Measurements from ENCODE around the gene OTOP3. TPM values are rescaled to one million over a fixed set of nuclear protein-coding genes. Genes with fewer than 3 reads are reported as not detected.

Gene OTOP3, protein sequence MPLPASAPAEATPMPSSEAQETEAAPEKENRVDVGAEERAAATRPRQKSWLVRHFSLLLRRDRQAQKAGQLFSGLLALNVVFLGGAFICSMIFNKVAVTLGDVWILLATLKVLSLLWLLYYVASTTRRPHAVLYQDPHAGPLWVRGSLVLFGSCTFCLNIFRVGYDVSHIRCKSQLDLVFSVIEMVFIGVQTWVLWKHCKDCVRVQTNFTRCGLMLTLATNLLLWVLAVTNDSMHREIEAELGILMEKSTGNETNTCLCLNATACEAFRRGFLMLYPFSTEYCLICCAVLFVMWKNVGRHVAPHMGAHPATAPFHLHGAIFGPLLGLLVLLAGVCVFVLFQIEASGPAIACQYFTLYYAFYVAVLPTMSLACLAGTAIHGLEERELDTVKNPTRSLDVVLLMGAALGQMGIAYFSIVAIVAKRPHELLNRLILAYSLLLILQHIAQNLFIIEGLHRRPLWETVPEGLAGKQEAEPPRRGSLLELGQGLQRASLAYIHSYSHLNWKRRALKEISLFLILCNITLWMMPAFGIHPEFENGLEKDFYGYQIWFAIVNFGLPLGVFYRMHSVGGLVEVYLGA
- total RNA-seq (2021) (not detected in 3 replicates), Bru-seq, nascent RNA (not detected)
- long read RNA-seq, experiment 1: 0 reads
- long read RNA-seq, experiment 2: 0 reads
- long read RNA-seq, experiment 3: 0 reads

DNA sequence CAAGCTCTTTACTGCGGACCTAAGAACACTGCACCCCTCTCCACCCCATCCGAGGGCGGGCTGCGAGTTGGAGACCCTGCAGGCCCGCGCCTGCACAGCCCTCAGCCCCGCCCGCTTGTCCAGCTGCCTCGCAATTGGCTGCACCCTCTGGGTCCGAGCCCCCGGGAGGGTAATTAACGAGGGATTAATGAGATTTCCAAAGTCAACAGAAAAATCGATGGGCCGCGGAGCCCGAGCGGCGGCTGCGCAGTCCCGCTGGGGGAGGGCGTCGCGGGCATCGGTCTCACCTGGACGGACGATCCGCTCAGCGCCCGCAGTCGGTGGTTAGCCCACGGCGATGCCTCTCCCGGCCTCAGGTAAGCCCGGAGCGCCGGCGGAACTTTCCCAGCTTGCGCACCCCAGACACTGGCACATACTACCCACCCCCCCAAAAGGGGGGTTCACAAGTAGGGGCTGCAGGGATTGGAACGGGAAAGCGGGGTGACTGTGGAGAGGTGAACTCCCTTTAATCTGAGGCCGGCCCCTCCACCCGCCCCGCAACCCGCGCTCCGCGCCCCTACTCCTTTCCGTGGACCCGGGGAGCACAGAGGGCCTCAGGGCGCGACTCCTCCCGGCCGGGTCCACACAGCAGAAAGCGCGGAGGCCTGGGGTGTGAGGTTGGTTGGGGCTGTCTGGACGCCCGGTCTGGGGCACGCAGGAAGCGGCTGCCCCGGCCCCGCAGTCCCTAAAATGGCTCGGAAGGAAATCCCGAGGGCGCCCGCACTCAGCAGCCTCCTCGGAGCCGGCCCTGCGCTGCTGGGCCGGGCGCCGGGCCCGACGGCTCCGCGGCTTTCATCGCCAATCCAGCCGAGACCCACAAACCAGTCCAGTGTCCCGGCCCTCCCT, at the start of gene OTOP3:
OTOP3 (plus strand) TSS at position 314 of the 885 bp plus-strand sequence; CDS start at position 338, 24 bp downstream.
- TF ChIP-seq JAZF1 (CRISPR knock-in tag; IDR thresholded peaks at IDR 0.05): no peak
- TF ChIP-seq, protein P1, sequence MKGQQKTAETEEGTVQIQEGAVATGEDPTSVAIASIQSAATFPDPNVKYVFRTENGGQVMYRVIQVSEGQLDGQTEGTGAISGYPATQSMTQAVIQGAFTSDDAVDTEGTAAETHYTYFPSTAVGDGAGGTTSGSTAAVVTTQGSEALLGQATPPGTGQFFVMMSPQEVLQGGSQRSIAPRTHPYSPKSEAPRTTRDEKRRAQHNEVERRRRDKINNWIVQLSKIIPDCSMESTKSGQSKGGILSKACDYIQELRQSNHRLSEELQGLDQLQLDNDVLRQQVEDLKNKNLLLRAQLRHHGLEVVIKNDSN (CRISPR knock-in tag; IDR thresholded peaks at IDR 0.05): no peak
- no peak for TF ChIP-seq CREM (CRISPR knock-in tag; IDR thresholded peaks at IDR 0.05)
- TF ChIP-seq ZNF317 (CRISPR knock-in tag; IDR thresholded peaks at IDR 0.05; ENCODE audit: borderline replicate concordance, low read depth): no peak
- TF ChIP-seq, protein P2, sequence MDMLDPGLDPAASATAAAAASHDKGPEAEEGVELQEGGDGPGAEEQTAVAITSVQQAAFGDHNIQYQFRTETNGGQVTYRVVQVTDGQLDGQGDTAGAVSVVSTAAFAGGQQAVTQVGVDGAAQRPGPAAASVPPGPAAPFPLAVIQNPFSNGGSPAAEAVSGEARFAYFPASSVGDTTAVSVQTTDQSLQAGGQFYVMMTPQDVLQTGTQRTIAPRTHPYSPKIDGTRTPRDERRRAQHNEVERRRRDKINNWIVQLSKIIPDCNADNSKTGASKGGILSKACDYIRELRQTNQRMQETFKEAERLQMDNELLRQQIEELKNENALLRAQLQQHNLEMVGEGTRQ (CRISPR knock-in tag; IDR thresholded peaks at IDR 0.05): no peak
- TF ChIP-seq, protein P3, sequence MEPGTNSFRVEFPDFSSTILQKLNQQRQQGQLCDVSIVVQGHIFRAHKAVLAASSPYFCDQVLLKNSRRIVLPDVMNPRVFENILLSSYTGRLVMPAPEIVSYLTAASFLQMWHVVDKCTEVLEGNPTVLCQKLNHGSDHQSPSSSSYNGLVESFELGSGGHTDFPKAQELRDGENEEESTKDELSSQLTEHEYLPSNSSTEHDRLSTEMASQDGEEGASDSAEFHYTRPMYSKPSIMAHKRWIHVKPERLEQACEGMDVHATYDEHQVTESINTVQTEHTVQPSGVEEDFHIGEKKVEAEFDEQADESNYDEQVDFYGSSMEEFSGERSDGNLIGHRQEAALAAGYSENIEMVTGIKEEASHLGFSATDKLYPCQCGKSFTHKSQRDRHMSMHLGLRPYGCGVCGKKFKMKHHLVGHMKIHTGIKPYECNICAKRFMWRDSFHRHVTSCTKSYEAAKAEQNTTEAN (CRISPR knock-in tag; IDR thresholded peaks at IDR 0.05): no peak
- no peak for TF ChIP-seq ZNF121 (CRISPR knock-in tag; IDR thresholded peaks at IDR 0.05)
- TF ChIP-seq TEAD4 (CRISPR knock-in tag; IDR thresholded peaks at IDR 0.05): no peak
- TF ChIP-seq, protein P4, sequence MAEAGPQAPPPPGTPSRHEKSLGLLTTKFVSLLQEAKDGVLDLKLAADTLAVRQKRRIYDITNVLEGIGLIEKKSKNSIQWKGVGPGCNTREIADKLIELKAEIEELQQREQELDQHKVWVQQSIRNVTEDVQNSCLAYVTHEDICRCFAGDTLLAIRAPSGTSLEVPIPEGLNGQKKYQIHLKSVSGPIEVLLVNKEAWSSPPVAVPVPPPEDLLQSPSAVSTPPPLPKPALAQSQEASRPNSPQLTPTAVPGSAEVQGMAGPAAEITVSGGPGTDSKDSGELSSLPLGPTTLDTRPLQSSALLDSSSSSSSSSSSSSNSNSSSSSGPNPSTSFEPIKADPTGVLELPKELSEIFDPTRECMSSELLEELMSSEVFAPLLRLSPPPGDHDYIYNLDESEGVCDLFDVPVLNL (CRISPR knock-in tag; IDR thresholded peaks at IDR 0.05; ENCODE audit: borderline replicate concordance, low read depth): no peak
- no peak for TF ChIP-seq NFATC4 (CRISPR knock-in tag; IDR thresholded peaks at IDR 0.05)
- TF ChIP-seq MXD4 (CRISPR knock-in tag; IDR thresholded peaks at IDR 0.05; ENCODE audit: borderline replicate concordance): no peak
- no peak for TF ChIP-seq ESRRA (CRISPR knock-in tag; IDR thresholded peaks at IDR 0.05; ENCODE audit: borderline replicate concordance)
- no peak for TF ChIP-seq GABPB1 (CRISPR knock-in tag; IDR thresholded peaks at IDR 0.05)
- TF ChIP-seq CBFB (CRISPR knock-in tag; IDR thresholded peaks at IDR 0.05; ENCODE audit: low read depth): no peak
- no peak for TF ChIP-seq SMAD4 (CRISPR knock-in tag; IDR thresholded peaks at IDR 0.05)
- TF ChIP-seq, protein P5, sequence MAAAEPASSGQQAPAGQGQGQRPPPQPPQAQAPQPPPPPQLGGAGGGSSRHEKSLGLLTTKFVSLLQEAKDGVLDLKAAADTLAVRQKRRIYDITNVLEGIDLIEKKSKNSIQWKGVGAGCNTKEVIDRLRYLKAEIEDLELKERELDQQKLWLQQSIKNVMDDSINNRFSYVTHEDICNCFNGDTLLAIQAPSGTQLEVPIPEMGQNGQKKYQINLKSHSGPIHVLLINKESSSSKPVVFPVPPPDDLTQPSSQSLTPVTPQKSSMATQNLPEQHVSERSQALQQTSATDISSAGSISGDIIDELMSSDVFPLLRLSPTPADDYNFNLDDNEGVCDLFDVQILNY (CRISPR knock-in tag; IDR thresholded peaks at IDR 0.05): no peak
- no peak for TF ChIP-seq ZNF671 (CRISPR knock-in tag; IDR thresholded peaks at IDR 0.05)
- TF ChIP-seq HMGA2 (CRISPR knock-in tag; IDR thresholded peaks at IDR 0.05): no peak
- TF ChIP-seq OVOL2 (CRISPR knock-in tag; IDR thresholded peaks at IDR 0.05; ENCODE audit: borderline replicate concordance): no peak
- no peak for TF ChIP-seq ETV6 (CRISPR knock-in tag; IDR thresholded peaks at IDR 0.05)
- H3K9me3 Mint-ChIP-seq: no peaks in the 10 kb centered on the region
- ChIA-PET POLR2A (no interaction called here), CTCF (interaction anchor here (0.6 to 3.0 kb wide), 14 partner anchors 10 to 145 kb away, joined by 3 to 18 read pairs (median 4); partner anchors contain the start of genes FADS6, FDXR and OTOP2)
- H3K36me3 Mint-ChIP-seq: no peaks in the 10 kb centered on the region
- H3K27me3 Mint-ChIP-seq (ENCODE audit: low read depth): peaks cover 85% of the 10 kb centered on the region
- peak within 1 kb of the TSS; percentile 67 for H3K4me3 Mint-ChIP-seq
- H3K4me1 Mint-ChIP-seq: peaks cover 2% of the 10 kb centered on the region; the same call in 1 of the 2 replicates
- no peak within 1 kb of the TSS for H3K27ac Mint-ChIP-seq
- DNase-seq (ENCODE audit: low spot score): peak; percentile 43
- peak; percentile 54 for ATAC-seq
